Measurements from ENCODE around the gene ARHGAP10. TPM values are rescaled to one million over a fixed set of nuclear protein-coding genes. Genes with fewer than 3 reads are reported as not detected.

Gene ARHGAP10, protein sequence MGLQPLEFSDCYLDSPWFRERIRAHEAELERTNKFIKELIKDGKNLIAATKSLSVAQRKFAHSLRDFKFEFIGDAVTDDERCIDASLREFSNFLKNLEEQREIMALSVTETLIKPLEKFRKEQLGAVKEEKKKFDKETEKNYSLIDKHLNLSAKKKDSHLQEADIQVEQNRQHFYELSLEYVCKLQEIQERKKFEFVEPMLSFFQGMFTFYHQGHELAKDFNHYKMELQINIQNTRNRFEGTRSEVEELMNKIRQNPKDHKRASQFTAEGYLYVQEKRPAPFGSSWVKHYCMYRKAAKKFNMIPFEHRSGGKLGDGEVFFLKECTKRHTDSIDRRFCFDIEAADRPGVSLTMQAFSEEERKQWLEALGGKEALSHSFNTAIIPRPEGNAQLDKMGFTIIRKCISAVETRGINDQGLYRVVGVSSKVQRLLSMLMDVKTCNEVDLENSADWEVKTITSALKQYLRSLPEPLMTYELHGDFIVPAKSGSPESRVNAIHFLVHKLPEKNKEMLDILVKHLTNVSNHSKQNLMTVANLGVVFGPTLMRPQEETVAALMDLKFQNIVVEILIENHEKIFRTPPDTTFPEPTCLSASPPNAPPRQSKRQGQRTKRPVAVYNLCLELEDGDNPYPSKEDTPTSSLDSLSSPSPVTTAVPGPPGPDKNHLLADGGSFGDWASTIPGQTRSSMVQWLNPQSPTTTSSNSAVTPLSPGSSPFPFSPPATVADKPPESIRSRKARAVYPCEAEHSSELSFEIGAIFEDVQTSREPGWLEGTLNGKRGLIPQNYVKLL
- 18.0 TPM for polyA plus RNA-seq (2013, experiment 1 of 2; ENCODE audit: insufficient read length)
- polyA plus RNA-seq (2013, experiment 2 of 2; ENCODE audit: insufficient read length): 18.9 TPM

DNA sequence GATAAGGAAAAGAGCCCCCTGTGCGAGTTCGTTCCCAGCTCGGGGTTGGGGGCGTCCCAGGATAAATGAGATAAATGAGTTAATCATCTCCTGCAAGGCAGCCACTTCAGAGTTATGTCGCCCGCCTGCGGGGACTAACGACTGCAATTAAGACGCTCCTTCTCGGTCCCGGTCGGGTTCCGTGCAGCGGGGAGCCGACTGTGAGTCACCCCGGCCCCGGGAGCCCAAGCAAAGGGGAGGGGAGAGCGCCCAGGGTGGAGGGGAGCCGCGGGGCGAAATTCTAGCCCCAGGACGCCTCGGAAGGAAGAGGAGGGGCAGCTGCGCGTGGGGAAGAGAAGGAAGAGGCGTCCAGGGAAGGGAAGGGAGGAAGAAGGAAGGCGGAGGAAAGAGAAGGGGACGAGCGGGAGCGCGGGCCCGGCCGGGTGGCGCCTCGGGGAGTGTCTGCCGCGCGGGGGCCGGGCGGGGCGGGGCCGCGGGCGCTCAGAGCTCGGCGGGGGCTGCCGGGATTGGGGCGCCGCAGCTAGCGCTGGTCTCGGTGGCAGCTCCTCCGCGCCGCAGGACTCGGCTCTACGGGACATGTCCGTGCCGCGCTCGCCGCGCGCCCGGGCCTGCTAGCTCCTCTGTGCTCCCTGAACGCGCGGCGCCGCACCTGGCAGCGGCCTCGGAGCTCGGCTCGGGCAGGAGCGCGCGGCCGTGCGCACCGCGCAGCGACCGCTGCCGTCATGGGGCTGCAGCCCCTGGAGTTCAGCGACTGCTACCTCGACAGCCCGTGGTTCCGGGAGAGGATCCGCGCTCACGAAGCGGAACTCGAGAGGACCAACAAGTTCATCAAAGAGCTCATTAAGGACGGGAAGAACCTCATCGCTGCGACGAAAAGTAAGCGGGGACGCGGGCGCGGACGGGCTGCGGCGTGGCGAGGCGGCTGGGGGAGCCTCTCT lies at the start of gene ARHGAP10:
Gene ARHGAP10 (plus strand): TSS at position 509 of the 938 bp plus-strand sequence. CDS start 214 bp downstream, at position 723.
- peak; percentile 87 for DNase-seq

DNA sequence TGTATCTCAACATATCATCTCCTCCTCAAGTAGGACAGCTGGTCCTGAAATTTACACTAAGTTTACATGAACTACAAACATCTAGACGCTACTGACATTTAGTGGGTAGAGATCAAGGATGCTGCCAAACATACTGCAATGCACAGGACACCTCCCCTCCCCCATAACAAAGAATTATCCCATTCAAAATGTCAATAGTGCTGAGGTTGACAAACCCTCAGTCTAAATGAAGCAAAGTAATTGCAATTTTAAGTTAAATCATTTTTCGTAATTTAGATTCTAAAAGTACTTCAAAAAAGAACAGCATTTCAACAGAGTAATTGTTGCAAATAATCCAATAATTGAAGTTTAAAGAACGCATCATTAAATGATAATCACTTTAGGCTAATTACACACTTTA lies 49.1 kb upstream of the ARHGAP10 start:
- no peak for DNase-seq

DNA sequence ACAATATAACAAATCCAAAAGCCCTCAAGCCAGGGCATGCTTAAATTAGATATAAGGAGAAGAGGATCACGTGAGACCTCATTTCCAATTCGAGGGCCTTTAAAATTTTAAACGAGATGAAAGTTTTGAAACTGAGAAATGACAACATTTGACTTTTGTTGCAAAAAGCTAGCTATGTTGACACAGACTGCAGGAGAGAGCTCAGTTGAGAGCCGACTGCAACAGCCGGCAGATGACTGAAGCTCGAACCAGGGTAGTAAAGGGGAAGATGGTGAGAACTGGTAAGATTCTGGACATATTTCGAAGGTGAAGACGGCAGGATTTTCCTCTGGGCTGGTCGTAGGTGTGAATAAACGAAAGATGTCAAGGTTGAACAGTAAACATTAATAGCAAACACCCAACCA lies 48.7 kb upstream of the ARHGAP10 start:
- peak; percentile 11 for DNase-seq

DNA sequence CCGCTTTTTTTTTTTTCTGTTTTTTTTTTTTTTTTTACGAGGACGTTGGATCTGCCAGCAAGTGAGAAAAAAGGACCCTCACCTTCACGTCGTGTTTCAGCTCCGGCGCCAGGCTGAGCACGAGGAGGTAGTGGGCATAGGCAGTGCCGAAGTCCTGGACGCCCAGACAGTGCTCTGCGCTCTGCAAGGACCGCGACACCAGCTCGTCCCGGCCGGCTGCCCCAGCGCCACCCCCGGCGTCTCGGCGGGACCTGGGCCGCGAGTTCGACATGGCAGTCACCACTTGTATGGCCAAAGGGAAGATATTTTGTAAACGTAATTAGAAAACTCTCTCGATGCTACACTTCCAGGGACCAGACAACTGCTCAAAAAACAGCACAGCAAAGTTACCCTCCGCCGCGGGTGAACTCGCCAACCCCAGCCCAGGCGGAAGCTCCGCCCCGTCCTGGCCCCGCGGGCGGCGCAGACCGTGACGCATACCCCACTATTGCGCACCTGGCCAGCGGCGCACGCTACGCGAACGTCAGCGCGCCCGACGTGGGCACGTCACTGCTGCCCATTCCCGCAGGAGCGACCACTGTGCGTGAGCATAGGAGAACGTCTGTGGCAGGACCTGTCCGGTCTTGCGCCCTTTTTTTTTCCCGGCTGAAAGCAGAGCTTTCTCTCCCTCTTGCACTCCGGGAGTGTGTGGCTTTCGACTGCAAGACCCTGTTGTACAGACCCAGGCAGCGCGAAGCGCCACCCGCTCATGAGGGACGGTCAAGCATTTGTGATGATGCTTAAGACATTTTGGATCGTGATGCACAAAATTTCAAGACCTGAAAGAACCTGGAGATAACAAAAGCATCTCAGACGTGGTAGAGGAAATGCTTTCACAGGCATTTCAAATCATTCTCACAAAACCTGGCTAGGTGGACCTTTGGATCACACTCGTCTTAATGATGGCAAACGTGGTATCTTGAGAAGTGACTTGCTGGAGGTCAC lies 47.9 kb upstream of the ARHGAP10 start, which contains the start of gene PRMT9:
Gene PRMT9 (minus strand): TSS at position 447 of the 984 bp plus-strand sequence. CDS start 176 bp downstream, at position 271.
- peak; percentile 89 for DNase-seq

DNA sequence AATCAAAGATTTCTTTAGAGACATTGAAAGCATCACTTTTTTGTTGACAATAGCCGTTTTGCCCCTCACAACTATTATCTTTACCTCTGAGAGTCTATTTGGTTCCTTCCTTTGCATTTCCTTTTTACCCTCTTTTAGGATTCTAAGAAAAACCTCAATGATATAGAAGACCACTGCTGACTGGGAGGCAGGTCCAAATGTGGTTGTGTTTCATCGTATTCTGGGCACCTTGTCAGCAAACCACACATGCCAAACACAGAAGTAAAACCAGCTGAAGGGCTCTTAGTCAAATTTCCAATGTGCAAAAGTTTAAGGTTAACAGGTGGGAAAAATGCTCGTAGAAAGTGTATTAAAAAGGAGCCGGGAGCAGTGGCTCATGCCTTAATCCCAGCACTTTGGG lies 42.8 kb upstream of the ARHGAP10 start:
- DNase-seq: no peak

DNA sequence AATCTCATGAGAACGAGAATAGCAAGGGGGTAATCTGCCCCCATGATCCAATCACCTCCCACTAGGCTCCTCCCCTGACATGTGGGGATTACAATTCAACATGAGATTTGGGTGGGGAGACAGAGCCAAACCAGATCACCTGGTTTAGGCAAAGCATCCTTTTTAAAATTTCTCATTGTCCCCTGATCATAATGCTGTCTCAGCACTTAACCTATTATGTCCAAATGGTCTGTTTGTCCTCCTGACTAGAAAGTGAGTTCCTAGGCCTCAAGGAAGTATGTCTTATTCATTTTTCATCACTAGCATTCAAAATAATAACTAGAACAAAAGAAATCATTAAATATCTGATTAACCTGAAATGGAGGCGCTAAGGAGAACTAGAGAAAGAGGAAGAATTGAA lies 40.1 kb upstream of the ARHGAP10 start:
- no peak for DNase-seq

DNA sequence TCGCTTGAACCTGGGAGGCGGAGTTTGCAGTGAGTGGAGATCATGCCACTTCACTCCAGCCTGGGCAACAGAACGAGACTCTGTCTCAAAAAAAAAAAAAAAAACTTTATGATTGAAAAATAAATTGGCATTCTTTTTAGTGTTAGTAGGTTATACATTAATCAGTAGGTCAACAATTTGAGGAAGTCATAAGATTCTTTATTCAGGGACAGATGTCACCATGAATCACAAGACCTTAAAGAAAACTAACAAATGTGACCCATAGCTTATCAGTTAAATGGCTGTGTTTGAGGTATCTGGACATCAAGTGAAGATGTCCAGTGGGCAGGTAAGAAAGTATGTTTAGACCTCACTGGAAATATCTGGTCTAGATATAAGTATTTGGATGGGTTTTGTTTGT lies 38.7 kb upstream of the ARHGAP10 start:
- DNase-seq: no peak

DNA sequence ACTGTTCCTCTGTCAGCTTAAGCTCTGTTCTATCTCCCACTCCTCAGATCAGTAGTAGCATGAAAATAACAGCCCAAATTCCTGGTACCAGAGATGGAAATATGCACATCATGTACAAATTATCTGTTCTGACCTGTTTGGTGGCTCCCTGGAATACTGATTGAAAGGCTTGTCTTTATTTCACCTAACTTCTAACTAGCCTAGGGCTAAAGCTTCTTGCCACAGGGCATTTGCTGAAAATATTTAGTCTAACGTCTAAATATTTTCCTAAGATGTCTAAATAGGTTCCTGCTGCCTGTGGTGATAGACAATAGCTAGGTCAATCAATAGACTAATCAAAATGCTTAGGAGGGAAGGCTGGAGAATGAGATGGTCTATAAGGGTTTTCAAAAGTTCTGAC lies 35.0 kb upstream of the ARHGAP10 start:
- no peak for DNase-seq

DNA sequence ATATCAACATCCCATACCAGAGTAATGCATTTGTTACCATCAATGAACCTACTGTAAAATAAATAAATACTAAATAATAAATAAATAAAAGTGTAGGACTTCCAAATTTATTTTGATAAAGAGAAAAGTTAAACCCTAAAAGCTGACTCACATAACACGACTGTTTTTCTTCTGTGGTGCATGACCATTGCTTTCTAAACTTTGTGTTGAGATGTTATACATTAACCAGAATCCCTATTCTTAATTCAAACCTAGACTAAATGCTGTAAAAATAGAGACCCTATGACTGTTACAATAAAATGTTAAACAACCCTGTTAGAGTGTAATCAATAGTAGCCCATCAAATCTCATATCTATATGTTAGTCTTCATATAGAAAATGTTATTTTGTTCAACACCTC lies 27.0 kb upstream of the ARHGAP10 start:
- DNase-seq: no peak

DNA sequence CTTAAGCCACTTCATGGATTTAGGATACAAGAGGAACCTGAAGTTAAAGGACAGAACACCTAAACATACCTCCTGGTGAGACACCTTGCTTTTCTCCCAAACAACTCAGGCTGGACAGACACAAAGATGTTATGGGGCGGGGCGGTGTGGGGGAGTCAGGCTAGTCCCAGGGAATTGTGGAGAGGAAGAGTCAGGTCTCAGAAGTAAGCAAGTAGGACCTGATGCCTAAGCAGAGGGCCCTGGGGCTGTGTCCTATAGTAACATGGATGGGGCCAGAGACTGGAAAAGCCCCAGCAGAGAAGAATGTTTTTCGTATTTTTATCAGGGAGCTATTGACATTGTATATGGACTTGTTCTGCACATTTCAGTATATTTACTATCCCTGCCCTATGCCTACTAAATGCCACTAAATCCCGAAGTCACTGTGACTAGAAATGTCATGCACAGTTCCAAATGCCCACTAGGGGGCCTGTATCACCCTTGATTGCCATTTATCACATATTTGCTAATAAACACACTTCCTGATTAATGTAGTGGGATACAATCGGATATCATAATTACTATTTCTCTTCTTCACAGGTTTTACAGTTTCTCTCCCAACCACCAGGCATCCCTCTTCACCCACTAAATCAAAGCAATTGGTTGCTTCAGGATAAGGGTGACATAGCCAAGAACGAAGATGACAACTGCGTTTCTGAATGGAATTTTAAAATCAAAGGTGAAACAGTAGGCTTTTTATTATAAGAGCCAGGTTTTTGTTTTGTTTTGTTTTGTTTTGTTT lies 23.8 kb upstream of the ARHGAP10 start:
- DNase-seq: peak; percentile 28

DNA sequence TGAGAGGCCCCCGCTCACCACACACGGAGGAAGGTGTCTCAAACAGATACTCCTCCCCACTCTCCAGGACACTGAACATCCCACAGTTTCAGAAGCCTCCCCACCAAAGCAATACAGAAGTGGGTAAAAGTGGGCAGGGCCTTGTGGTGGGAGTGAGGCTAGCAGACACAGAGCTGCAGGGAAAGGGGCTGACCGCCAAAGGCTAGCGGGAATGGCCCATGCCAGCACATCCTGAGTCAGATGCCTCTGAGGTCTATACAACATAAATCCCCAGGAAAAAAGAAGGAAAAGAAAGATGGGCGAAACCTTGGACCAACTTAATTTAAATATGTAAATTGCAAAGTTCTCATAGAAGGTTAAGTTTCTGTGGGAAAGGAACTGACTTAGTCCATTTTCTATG lies 21.9 kb upstream of the ARHGAP10 start:
- DNase-seq: peak; percentile 49

DNA sequence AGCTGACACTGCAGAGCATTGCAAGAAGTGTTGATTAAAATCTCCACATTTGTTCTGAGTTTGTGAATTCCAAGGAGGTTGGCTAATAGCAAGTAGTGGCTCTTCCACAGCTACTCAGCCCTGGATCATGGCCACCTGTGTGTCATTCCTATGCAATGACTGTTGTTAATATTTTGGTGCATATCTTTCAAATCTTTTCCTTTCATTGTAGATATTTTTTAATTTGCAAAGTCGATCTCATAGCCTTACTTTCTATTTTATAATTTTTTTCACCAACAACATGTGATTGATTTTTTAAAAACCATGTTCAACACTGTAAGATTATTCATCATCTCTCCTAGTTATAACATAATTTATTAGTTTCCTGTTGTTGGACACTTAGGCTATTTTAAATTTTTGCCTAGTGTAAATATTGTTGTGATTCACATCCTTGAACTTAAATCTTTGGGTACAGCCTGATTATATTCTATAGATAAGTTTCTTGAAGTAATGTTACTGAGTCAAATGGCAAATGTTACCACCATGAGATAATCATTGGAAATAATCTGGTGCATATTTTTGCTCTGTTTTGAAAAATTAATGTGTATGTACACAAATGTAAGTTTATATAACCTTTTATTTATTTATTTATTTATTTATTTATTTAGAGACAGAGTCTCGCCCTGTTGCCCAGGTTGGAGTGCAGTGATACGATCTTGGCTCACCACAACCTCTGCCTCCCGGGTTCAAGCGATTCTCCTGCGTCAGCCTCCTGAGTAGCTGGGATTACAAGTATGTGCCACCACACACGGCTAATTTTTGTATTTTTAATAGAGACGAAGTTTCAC lies 17.1 kb upstream of the ARHGAP10 start:
- DNase-seq: peak; percentile 93

DNA sequence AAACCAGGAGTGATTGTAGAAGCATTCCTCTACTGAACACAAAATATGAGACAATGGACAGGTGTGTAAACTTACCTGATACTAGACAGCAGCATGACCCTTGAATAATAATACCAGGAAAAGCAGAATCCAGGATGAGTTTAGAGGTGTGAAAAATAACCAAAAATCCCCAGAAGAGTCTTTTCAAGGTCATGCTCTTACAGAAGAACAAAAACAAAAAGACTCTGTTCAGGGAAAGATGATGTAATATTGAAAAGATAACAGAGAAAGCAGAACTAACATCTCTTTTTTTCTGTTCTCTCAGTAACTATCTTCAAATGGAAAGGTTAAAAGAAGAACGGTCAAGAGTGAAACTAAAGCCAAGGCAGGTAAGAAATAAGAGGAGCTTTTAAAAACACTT lies 14.0 kb upstream of the ARHGAP10 start:
- DNase-seq: no peak

DNA sequence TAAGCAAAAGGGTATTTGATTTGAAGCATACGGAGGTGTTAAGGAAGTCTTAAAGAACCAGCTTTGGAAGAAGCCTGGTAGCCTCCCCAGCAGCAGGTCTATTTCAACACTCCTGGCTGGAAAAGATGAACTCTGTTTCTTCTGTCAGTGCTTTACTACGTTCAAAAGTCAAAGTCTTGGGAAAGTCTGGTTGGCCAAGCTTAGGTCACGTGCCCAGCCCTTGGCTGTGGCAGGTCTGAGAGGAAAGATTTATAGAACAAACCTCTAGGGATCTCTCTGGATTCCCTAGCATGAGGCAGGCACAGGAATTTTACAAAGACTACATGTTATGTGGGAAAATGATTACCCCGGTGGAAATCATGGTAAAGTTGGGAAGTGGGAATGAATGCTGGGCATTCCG lies 8.6 kb upstream of the ARHGAP10 start:
- peak; percentile 71 for DNase-seq

DNA sequence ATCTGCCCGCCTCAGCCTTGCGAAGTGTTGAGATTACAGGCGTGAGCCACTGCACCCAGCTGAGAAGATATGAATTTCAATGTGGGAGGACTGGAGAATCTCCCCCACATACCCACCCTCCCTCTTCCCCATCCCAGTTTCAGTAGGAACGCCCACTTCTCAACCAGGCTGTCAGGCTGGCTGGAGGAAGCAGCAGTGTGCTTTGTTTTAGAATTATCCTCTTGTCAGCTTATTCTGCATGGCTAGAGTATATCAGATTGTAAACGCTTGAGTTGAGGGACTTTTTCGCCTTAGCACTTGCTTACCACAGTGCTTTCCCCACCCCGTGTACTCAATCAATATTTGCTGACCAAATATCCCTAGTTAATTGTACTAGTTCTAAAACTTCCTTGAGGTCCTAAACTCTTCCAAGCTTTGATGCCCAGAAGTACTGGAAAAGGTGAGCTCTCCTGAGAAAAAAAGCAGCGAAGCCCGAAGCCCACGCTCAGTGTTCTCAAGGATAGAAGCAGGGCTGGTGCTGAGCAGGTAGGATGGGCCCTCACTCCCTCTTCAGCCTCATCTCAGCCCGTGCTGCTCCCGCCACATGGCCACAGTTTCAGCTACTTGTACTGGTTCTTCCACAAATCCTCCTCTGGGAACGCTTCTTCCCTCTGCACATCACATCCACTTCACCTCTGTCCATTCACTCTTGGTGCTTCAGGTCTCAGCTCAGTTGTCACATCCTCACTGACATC lies 7.3 kb upstream of the ARHGAP10 start:
- no peak for DNase-seq

DNA sequence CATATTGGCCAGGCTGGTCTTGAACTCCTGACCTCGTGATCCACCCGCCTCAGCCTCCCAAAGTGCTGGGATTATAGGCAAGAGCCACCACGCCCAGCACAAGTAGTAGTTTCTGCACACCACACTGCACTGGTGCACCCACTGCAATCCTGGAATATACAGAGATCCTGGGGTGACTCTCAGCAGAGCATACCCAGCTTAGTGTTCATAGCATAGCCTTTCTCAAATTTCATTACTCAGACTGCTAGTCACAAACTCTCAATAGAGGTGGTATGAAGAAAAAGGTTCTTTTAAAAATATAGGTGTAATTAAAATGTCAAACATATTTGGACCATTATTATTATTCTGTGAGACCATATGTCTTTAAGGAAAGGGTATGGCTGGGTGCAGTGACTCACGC lies 6.2 kb upstream of the ARHGAP10 start:
- DNase-seq: peak; percentile 32

DNA sequence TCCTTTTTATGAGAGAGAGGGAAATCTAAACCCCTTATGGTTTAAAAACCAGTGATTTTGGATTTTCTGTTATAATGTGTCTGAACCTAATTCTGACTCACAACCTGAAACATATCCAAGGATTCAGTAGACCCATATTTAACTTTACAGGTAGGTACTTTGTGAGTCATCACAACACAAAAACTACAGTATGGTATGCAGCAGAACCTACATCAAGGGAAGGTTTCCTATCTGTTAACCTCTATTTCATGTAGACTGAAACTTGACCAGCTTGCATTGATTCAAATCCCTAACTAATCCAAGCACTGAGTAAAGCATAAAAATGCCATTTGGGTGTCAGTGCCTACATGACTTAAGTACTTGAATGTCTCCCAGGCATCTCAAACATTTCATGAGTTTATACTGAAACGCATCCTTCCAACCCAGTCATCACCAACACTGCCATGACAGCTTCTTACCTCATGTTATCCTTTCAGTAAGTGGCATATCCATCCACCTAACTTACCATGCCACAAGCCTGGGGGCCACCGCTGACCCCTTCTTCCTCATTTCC lies 4.3 kb upstream of the ARHGAP10 start:
- DNase-seq: peak; percentile 24

DNA sequence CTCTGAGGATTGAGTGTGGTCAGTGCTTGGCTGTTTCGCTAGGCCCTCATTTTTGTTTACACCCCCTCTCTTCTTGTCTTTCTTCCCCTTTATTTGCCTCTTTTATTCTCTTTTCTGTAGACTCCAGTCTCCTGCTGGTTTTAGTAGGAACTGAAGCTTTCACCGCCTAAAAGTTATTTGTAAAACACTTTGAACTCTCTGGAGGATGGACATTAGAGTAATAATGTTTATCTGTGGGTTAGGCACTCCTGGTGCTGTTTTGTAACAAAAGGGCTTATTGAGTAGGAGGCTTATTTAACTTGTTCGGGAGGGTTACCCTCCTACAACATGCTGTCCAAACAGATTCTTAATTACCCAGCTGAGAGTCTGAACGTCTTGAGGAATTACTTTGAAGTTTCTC lies 1.6 kb upstream of the ARHGAP10 start:
- DNase-seq: no peak
